Stimulated activated CD8-positive, alpha-beta memory T cell treated with anti-CD3 and anti-CD28 coated beads, Interleukin-12 subunit alpha, Interleukin-12 subunit beta, amount 100 ng/mL, for 4 hours (primary cell): ENCODE measurements around the gene PSG11.
"Not testable (repeated sequence)": the region's sequence is repeated elsewhere in the genome, so short reads cannot be mapped to it uniquely, and the experiment has no call there.

Experiments
- DNase-seq: peaks from one replicate; pipeline ENCODE4 v3.0.0-alpha.2; 2020; ENCODE audit warnings: low read depth

The PSG11 gene

DNA sequence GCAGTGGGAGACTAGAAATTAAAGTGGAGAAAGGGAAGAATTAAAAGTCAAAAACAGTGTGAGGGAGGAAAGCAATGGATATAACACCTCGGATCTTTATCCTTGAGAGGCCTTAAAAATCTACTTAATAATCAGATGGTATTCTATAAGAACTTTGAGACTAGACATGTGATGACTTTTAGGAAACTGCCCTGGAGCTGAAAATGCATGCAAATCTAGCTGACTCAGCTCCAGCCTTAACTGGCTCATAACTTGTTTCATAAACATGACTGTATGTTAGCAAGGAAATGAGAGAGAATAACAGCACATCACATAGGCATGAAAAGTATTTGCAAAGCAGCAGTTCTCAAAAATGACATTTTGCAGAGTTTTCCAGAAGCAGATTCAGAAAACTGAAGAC, 38.1 kb downstream of the PSG11 start:
- DNase-seq = not testable (repeated sequence)

DNA sequence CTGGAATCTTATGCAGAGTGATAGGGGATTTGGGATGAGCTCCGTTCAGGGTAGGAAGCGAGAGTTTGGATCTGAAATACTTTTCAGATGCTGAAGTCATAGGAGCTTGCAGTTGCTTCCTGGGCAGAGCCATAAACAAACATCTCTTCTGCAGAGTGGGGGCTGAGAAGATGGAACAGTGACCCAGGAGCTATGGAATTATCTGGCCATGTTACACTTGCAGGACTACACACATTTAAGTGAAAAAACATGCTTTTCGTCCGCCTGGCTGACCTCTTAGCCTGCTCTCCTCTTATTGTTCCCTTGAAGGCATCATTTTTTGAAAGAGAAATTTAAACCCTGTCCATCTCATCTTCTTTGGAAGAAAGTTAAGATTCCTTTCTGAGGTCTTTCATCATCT, 40.7 kb downstream of the PSG11 start:
- DNase-seq = no peak

DNA sequence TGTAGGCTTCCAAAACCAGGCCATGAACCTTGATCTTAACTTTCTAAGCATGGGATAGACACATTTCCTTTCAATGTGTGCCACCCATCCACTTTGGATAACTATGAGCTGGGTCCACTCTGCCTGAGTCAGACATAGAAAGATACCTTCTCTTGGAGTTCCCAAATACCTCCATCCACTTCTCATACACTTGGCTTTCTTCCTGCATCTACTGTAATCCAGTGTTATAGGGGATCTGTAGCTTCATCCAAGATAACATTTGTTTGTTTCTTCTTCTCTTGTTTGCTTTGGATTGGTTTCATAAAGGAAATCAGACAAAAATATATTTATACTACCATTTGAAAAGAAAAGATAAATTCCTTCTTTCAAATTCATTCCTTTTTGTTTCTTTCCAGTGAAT, 44.2 kb downstream of the PSG11 start:
- not testable (repeated sequence) for DNase-seq

DNA sequence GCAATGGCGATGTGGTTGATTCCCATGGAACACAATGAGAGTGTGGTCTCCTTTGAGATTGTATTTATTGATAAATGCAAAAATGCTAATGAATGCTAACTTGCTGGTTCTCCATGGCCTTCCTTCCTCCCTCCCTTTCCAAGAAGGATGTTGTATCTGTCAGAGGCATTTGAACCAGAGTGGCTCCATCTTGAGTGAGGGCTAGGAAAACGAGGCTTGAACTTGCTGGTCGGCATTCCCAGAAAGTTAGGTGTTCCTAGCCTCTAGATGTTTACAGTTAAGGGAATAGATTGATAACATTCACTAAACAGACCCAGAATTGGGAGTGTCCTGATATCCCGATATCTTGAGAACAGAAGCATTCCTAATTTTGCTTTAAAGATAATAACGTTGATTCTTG, 54.8 kb downstream of the PSG11 start:
- DNase-seq = not testable (repeated sequence)

DNA sequence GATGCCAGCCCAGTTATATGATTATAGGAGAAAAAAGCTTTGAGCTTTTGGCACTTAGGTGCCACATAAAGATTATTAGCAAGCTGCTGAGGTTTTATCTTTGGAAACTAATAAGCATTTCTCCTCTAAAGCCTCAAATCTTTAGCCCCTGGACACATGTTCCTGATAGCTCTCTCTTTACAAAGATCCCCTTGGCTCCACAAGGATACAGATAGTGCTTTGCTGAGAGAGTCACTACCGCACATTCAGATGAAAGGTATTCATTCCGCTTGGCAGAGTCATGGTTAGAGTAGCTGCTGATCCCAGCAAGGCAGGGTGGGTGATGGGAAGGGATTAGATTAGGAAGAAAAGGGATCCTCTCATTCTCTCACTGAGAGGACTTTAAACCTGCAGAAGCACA, 61.1 kb downstream of the PSG11 start:
- no peak for DNase-seq

DNA sequence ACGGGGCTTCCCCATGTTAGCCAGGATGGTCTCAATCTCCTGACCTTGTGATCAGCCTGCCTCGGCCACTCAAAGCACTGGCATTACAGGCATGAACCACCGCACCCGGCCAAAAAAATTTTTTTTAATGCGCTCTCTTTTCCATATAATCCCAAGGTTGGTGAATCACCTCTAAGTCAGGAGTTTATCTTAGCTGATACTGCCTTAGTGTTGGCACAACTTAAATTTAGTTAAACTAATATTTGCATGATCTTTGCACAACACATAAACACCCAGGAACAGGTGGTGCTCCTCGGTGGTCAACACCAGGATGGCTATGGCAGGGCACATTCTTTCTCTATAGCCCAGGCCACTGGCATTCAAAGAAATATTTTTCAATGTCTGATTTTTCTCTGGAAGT, 65.2 kb downstream of the PSG11 start:
- DNase-seq = no peak
